Activated naive CD8-positive, alpha-beta T cell treated with anti-CD3 and anti-CD28 coated beads for 36 hours (primary cell): ENCODE data around the gene SEBOX. TPM values are rescaled to one million over a fixed set of nuclear protein-coding genes. Genes with fewer than 3 reads are reported as not detected.

Experiments
- DNase-seq: peaks from one replicate; pipeline ENCODE4 v3.0.0; 2021
- H3K27ac Mint-ChIP-seq: one replicate; pipeline ENCODE4 v1.8.0; 2022; ENCODE audit warnings: mild to moderate bottlenecking, moderate library complexity, mixed read lengths
- H3K27me3 Mint-ChIP-seq: one replicate; pipeline ENCODE4 v1.8.0; 2022; ENCODE audit warnings: mild to moderate bottlenecking, mixed read lengths
- H3K36me3 Mint-ChIP-seq: one replicate; pipeline ENCODE4 v1.8.0; 2021; ENCODE audit warnings: mild to moderate bottlenecking, mixed read lengths
- H3K4me1 Mint-ChIP-seq: one replicate; pipeline ENCODE4 v1.8.0; 2021; ENCODE audit warnings: mixed read lengths
- H3K4me3 Mint-ChIP-seq: one replicate; pipeline ENCODE4 v1.8.0; 2022; ENCODE audit warnings: mild to moderate bottlenecking, moderate library complexity, mixed read lengths
- H3K9me3 Mint-ChIP-seq: one replicate; pipeline ENCODE4 v1.8.0; 2022; ENCODE audit warnings: mixed read lengths
- total RNA-seq, 2 experiments: library from RNA; stranded (reverse); gene quantifications; one replicate each; pipeline ENCODE4 v1.2.3, GENCODE V29; 2021

The SEBOX gene
- total RNA-seq, 2 experiments from 2014 or later: not detected

DNA sequence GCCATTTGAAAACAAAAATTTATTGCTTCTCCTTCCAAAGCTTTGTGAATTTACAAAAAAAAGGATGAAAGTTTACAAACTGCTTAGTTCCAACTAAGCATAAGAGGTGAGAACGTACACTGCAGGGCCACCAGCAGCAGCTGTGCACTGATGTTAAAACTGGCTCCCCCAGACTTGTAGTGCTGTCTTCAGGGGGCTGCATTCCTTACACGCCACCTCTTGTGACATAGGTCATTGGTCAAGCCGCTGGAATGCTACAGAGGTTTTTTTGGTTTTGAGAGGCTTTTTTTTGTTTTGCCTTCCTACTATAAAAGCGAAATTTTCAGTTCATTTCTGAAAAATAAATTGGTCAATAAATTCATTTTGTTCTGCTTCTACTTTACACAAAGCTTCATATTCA is 36.7 kb downstream of the SEBOX start:
- no peaks in the 10 kb centered on the region for H3K9me3 Mint-ChIP-seq
- no peak overlapping the region for H3K4me3 Mint-ChIP-seq
- H3K27ac Mint-ChIP-seq: no peak overlapping the region
- peaks cover 15% of the 10 kb centered on the region for H3K36me3 Mint-ChIP-seq
- no peaks in the 10 kb centered on the region for H3K27me3 Mint-ChIP-seq
- peaks cover 18% of the 10 kb centered on the region for H3K4me1 Mint-ChIP-seq
- DNase-seq: no peak

DNA sequence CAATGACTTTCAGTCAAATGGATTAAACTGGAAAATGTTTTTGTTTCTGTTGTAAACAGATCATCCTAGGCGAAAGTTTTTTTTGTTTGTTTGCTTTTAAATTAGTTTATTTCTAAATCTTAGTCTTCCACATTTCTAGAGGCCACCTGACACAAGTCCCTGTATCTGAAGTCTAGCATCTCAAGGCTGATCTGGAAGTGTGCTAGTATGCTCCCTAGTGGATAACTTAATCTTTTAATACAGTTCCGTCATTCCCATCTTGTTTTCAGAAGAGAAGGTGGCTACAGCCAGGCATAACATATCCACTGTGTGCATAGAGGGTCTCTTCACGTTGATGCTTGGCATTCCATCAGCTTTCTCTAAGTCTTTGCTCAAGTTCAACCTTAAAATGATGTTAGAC is 37.3 kb downstream of the SEBOX start:
- H3K4me3 Mint-ChIP-seq: no peak overlapping the region

DNA sequence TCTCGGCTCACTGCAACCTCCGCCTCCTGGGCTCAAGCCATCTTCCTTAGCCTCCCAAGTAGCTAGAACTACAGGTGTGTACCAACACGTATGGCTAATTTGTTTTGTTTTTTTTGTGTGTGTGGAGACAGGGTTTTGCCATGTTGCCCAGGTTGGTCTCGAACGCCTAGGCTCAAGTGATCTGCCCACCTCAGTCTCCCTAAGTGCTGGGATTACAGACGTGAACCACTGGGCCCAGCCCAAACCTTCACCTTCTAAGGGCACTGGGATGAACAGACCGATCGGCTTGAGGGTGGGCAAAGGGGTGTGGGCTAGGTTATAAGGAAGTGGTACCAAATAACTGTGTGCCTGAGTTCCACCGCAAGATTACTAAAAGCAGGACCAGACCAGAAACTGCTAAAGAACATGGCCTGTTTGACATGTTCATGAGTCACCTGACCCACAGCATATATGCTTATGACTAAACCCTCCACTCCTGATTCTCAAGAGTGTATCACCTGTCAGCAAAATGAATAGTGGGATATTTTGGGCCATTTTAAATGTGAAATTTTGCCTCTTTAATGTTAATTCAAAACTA is 37.9 kb downstream of the SEBOX start:
- H3K27ac Mint-ChIP-seq: peak overlapping the region; percentile 63
- no peak for DNase-seq

More for the DNA sequence above, 37.3 kb downstream of the SEBOX start:
- peaks cover 21% of the 10 kb centered on the region for H3K4me1 Mint-ChIP-seq
- H3K9me3 Mint-ChIP-seq: no peaks in the 10 kb centered on the region
- H3K27ac Mint-ChIP-seq: no peak overlapping the region
- peaks cover 15% of the 10 kb centered on the region for H3K36me3 Mint-ChIP-seq
- H3K27me3 Mint-ChIP-seq: no peaks in the 10 kb centered on the region
- no peak for DNase-seq

DNA sequence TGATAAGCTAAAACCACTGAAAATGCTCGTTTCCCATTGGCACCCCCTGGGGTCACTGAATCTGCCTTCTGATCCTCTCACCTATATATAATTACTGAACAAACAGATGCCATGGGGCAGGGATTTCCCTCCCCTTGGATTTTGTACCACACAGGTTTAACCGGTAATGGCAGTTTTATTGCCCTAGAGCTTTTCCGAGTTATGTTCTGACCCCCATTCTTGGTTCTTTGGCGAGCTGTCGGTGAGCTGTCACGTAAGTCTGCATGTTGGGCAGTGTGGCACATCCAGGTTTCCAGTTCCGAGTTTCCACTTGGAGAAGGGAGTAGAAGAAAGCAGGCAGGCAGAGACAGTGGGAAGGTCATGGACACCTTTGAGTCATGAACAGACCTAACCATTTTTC is 38.9 kb downstream of the SEBOX start:
- H3K27ac Mint-ChIP-seq: no peak overlapping the region
- H3K4me1 Mint-ChIP-seq: peaks cover 21% of the 10 kb centered on the region
- DNase-seq: no peak
- H3K9me3 Mint-ChIP-seq: no peaks in the 10 kb centered on the region
- peaks cover 21% of the 10 kb centered on the region for H3K36me3 Mint-ChIP-seq
- H3K4me3 Mint-ChIP-seq: no peak overlapping the region
- H3K27me3 Mint-ChIP-seq: no peaks in the 10 kb centered on the region

More for the DNA sequence above, 37.9 kb downstream of the SEBOX start:
- Mint-ChIP-seq H3K36me3 (peaks cover 18% of the 10 kb centered on the region), H3K4me3 (no peak overlapping the region), H3K9me3 (no peaks in the 10 kb centered on the region), H3K4me1 (peaks cover 19% of the 10 kb centered on the region), H3K27me3 (no peaks in the 10 kb centered on the region)

DNA sequence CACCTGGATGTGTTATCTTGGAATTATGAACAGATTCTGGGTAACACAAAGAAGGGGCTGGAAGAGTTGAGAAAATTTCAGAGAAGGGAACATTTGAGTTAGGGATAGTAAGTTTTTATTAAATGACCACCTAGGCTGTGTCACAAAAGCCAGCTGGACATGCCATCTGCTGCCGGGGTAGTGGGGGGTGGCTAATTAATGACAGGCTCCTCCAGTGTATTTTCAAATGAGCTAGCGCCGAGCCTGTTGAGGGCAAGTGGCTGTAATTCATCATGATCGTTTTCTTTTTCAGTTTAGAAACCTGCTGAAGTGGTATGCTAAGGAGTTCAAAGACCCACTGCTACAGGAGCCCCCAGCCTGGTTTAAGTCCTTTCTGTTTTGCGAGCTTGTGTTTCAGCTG is 39.8 kb downstream of the SEBOX start:
- Mint-ChIP-seq H3K27ac (no peak overlapping the region), H3K4me3 (no peak overlapping the region), H3K4me1 (peaks cover 29% of the 10 kb centered on the region), H3K36me3 (peaks cover 30% of the 10 kb centered on the region), H3K9me3 (no peaks in the 10 kb centered on the region), H3K27me3 (no peaks in the 10 kb centered on the region)
- DNase-seq: no peak

DNA sequence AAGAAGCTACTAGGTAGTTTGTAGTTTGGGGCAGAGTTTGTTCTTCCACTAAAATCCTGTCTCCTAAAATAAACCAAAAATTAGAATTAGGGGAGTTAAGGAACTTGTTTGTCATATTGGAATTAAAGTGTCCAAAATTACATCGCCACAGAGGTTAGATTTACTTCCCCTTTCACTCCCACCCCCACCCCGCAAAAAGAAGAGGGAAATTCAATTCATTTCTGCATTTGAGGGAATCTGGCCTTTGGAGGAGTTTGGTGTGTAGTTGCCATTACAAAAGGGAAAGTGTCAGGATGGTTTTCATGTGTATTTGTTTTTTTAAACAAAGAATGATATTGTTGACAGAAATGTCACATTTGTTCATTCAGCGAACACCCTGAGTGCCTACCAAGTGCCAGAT is 40.2 kb downstream of the SEBOX start:
- Mint-ChIP-seq H3K36me3 (peaks cover 34% of the 10 kb centered on the region), H3K4me1 (peaks cover 33% of the 10 kb centered on the region), H3K27ac (no peak overlapping the region), H3K4me3 (no peak overlapping the region), H3K27me3 (no peaks in the 10 kb centered on the region), H3K9me3 (no peaks in the 10 kb centered on the region)
- DNase-seq: no peak

DNA sequence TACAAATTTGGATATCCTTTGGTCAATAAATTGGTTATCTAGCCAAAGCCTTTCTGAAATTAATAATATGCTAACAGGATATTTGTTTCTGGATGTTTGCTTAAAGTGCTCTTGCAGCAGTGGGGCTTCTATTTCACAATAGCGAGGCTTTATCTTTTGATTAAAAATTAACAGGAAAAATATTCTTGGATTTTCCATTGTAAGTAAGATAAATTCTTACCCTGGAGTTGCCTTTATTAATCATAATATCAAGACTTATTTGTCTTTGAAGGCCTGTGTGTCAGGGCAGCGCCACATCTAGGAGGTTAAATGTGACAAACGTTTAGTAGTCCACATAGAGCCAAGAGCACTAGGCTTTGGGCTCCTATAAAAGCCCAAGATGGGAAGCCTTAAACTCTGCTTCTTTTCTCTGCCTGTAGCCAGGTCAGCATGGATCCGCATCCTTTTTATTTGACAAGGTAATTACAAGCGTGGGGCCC is 40.7 kb downstream of the SEBOX start:
- H3K36me3 Mint-ChIP-seq: peaks cover 36% of the 10 kb centered on the region
- DNase-seq: no peak
- H3K27ac Mint-ChIP-seq: no peak overlapping the region
- H3K9me3 Mint-ChIP-seq: no peaks in the 10 kb centered on the region
- no peaks in the 10 kb centered on the region for H3K27me3 Mint-ChIP-seq
- H3K4me3 Mint-ChIP-seq: no peak overlapping the region
- peaks cover 33% of the 10 kb centered on the region for H3K4me1 Mint-ChIP-seq

DNA sequence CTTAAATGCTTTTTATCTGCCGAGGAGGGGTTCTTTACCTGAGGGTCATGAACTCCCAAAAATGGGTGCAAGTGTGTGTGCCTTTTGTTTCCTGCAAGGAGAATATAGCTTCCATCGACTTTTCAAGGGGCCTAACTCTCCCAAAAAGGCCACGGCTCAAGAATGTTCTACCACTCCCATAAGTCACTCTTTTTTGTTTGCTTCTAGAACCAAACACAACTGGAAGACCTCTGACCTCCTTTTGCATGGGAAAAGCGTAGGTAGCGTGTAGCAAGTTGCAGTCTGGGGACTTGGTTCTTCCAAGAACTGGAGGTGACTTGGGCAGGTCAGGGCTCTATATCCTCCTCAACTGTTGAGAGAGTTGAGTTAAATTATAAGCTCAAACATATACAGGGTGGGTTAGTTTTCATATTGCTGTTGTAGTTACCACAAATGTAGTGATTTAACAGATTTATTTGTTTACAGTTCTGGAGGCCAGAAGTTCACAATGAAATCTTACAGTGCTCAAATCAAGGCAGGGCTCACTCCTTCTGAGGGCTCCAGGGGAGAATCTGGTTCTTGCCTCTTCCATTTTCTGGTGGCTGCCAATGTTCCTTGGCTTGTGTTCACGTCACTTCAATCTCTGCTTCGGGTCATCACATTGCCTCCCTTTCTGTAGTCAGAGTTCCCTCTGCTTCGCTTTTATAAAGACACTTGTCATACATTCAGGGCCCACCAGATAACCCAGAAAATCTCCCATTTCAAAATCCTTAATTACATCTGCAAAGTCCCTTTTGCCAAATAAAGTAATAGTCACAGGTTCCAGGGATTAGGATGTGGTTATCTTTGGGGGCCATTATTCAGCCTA is 44.6 kb downstream of the SEBOX start:
- Mint-ChIP-seq H3K27me3 (no peaks in the 10 kb centered on the region), H3K27ac (peak overlapping the region; percentile 82), H3K4me3 (peak overlapping the region; percentile 87), H3K4me1 (peaks cover 36% of the 10 kb centered on the region), H3K9me3 (no peaks in the 10 kb centered on the region), H3K36me3 (peaks cover 31% of the 10 kb centered on the region)
- no peak for DNase-seq

DNA sequence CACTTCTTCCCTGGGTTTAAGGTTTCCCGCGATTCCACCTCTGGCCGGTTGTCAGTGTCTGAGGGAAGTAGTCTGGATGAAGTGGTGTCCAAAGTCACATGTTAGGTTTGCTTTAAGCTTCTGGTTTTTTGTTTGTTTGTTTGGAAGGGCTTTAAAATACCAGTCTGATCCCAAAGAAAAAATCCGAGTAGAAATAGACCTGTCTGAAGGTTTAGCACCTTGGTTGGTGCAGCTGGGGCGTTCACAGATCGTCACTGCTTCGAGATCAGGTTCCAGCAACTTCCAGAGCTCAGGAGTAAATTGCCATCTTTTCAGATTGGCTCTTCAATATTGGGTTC is 45.4 kb downstream of the SEBOX start:
- Mint-ChIP-seq H3K27ac (peak overlapping the region; percentile 82), H3K4me3 (peak overlapping the region; percentile 87), H3K4me1 (peaks cover 33% of the 10 kb centered on the region), H3K9me3 (no peaks in the 10 kb centered on the region), H3K27me3 (no peaks in the 10 kb centered on the region), H3K36me3 (peaks cover 31% of the 10 kb centered on the region)
- DNase-seq: no peak

DNA sequence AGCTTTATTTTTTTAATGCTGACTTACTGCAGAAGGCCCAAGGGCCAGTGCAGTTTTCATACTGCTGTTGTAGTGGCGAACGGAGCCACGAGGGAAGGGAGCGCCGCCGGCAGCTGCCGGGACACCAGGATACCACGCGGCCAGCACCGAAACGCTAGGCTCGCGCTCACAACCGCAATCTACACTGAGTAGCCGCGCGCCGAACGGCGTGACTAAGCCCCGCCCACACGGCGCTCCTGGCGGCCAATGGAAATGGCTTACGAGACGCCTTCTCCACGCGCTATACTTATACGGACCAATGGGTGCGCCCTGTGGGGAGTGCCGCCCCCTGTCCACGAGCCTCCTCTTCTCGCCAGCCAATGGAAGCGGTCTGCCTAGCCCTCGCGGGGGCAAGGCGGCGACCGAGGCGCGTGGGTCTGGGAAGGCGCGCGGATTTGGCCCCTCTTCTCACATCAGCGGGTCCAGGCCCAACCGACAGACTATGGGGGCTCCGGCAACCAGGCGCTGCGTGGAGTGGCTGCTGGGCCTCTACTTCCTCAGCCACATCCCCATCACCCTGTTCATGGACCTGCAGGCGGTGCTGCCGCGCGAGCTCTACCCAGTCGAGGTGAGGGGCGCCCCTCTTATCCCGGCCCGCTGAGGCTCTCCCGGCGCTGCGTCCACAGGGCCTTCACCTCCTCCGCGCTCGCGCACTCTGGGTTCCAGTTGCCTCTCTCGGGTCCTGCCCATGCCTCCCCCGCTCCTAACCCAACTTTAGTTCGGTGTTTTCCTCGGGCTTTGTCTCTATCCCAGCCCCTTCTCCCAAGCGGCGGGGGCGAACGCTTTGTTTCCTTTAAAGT is 46.0 kb downstream of the SEBOX start, which contains the start of gene TMEM97:
Gene TMEM97 (plus strand): TSS at position 442 of the 839 bp plus-strand sequence. CDS start 40 bp downstream, at position 482.
- Mint-ChIP-seq H3K27me3 (no peaks in the 10 kb centered on the region), H3K4me1 (peaks cover 33% of the 10 kb centered on the region), H3K4me3 (peak within 1 kb of the TSS; percentile 87), H3K27ac (peak within 1 kb of the TSS; percentile 82), H3K36me3 (peaks cover 31% of the 10 kb centered on the region), H3K9me3 (no peaks in the 10 kb centered on the region)
- peak; percentile 97 for DNase-seq

DNA sequence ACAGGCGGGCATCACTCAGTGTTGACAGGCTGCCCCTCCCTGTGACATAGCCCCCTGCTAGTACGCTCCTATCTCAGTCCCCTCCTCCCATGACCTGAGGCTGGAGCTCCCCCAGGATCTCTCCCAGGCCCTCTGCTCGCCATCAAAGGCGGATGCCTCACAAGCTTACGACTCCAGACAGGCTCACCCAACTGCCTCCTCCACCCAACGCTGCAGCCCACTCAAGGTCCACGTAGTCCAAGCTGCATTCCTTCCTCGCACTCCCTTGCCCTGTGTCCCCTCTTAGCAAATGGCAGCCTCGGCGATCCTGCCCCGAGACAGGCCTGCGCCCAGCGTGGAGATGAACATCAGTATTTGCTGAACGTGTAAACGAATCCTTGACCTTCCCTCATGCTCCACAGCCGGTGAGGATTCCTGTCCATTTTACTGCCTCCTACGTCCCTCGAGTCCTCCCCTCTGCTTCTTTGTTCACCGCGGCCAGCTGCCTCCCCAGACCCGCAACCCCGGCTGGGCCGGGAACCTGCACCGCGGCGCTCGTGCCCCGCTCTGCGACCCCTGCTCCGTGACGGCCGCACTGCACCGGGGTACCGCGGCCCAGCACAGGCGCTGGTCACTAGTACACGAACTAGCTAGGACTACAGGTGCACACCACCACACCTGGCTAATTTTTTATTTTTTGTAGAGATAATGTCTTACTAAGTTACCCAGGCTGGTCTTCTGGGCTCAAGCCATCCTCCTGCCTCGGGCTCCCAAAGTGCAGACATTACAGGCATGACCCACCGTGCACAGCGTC is 46.8 kb downstream of the SEBOX start:
- Mint-ChIP-seq H3K27ac (peak overlapping the region; percentile 74), H3K4me3 (peak overlapping the region; percentile 87), H3K36me3 (peaks cover 31% of the 10 kb centered on the region), H3K9me3 (no peaks in the 10 kb centered on the region), H3K4me1 (peaks cover 33% of the 10 kb centered on the region), H3K27me3 (peaks cover 3% of the 10 kb centered on the region)
- peak; percentile 29 for DNase-seq

DNA sequence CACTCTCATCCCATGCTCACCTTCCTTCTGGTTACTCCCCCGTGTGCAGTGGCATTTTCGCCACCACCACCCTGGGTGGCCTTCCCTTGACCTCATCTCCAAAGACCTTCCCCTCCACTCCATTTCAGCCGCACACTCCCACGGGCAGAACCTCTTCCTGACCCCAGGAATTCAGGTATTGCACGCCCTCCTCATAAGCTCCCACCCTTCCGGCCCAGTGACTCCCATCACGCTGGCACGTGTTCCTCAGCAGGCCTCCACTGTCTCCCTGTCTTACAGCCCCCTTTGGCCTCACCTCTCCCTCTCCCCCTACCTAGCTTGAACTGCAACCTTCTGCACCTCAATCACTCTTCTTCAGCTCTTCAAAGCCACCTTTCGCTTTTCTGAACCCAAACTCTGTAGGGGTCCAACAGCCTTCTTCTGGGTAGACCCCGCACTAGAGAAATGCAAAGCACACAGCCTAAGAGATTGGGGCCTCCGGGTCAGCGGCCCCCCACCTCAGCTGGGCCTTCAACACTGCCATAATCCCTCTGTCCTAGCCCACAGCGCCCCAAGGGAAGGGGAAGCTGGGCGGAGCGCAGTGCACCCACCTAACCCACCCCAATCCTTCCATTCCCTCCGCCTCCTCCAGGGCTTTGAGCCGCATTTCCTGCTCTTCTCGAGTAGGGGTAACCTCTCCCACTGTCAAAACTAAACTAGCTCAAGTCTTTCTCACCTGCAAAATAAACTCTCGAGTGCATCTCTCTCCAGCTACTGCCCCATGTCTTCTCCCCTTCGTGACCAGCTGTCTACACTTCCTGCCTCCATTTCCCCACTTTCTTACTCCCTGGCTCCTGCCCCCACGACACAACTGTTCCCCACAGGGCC is 47.7 kb downstream of the SEBOX start:
- H3K27me3 Mint-ChIP-seq: peaks cover 3% of the 10 kb centered on the region
- DNase-seq: no peak
- H3K36me3 Mint-ChIP-seq: peaks cover 29% of the 10 kb centered on the region
- H3K4me1 Mint-ChIP-seq: peaks cover 30% of the 10 kb centered on the region
- H3K27ac Mint-ChIP-seq: peak overlapping the region; percentile 74
- H3K4me3 Mint-ChIP-seq: peak overlapping the region; percentile 87
- H3K9me3 Mint-ChIP-seq: no peaks in the 10 kb centered on the region

DNA sequence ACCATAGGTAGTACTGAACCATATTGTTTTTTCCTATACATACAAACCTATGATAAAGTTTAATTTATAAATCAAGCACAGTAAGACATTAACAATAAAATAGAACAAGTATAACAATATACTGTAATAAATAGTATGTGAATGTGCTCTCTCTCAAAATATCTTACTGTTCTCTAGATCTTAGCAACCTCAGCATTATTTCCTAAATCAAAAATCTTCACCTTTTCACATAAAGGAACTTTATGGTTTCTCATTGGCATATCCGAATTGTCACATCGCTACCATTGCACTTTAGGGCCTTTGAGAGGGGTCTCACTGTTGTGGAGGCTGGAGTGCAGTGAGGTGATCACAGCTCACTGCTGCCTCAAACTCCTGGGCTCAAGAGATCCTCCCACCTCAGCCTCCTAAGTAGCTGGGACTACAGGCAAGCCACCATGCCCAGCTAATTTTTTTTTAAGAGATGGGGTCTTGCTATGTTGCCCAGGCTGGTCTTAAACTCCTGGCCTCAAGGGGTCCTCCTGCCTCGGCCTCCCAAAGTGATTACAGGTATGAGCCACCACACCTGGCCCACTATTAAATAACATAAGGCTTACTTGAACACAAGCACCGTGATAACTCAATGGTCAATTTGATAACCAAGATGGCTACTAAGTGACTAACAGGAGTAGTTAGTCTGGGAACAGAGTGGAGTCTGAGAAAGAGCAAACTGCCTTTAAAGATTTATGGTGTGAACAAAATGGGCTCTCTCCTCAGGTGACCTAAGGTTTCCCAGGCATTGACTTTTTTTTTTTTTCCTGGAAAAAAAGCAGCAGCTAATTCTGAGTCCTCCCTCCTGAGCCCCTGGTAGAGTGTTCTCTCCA is 48.9 kb downstream of the SEBOX start:
- H3K36me3 Mint-ChIP-seq: peaks cover 25% of the 10 kb centered on the region
- peaks cover 3% of the 10 kb centered on the region for H3K27me3 Mint-ChIP-seq
- peaks cover 24% of the 10 kb centered on the region for H3K4me1 Mint-ChIP-seq
- H3K9me3 Mint-ChIP-seq: no peaks in the 10 kb centered on the region
- peak overlapping the region; percentile 15 for H3K4me3 Mint-ChIP-seq
- DNase-seq: no peak
- H3K27ac Mint-ChIP-seq: no peak overlapping the region
